NCI-H69 (cell line): ENCODE data around the gene RFX4.

Source experiments
- DNase-seq: peaks from one replicate; lab custom pipeline; 2025; lab: John Stamatoyannopoulos, UW

RFX4 gene

GRCh38 chr12:106804668-106805067 is 221.9 kb downstream of the RFX4 start:
- DNase-seq, result no peak
